Right lobe of liver (tissue), 4 donors: ENCODE data around the gene MYH10.

Source experiments
- POLR2A ChIP-seq: fragments of 450-650 bp; IDR thresholded peaks from one replicate; pipeline ENCODE4 v1.6.1; 2017; ENCODE audit warnings: antibody characterized with exemption, mild to moderate bottlenecking
- TF ChIP-seq, protein P1 (sequence below), 4 donors: fragments of 200-600 bp in 3 of 4; fragments of 450-650 bp in 1 of 4; IDR thresholded peaks; one replicate each; pipeline versions ENCODE4 v1.5.1 to v1.8.0; 2016 to 2022; ENCODE audit warnings: antibody characterized with exemption in 4 of 4, mild to moderate bottlenecking in 2 of 4
- donor health status: DM: no; HTN: no; CAD: no.
- donor health status: DM: no; HTN: no; CAD: no.
- donor health status: DM: no; HTN: yes; CAD: no.

DNA sequence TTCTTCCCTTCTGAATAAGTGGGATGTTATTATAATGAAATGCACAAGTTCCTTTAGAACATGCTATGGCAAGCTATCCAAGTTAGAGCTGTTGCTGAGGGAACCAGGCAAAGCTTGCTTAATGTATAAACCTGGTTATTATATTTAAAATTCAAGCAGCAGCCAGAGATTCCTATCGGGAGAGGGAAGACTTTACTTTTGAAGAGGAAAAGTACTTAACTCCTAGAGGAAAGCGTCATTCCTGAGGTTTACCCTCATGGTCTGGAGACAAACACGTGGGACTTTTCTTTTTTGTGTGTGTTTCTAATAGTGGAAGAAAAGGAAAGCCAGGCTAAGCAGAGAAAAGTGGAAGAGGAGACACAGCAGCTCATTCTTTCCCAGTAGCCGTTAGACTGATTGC, 39.9 kb upstream of the MYH10 start:
- no peak for TF ChIP-seq POLR2A
- TF ChIP-seq, protein P1, sequence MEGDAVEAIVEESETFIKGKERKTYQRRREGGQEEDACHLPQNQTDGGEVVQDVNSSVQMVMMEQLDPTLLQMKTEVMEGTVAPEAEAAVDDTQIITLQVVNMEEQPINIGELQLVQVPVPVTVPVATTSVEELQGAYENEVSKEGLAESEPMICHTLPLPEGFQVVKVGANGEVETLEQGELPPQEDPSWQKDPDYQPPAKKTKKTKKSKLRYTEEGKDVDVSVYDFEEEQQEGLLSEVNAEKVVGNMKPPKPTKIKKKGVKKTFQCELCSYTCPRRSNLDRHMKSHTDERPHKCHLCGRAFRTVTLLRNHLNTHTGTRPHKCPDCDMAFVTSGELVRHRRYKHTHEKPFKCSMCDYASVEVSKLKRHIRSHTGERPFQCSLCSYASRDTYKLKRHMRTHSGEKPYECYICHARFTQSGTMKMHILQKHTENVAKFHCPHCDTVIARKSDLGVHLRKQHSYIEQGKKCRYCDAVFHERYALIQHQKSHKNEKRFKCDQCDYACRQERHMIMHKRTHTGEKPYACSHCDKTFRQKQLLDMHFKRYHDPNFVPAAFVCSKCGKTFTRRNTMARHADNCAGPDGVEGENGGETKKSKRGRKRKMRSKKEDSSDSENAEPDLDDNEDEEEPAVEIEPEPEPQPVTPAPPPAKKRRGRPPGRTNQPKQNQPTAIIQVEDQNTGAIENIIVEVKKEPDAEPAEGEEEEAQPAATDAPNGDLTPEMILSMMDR (IDR thresholded peaks at IDR 0.05): no peak
